Fibroblast of villous mesenchyme (primary cell): ENCODE data around the gene TSPAN5. TPM values are rescaled to one million over a fixed set of nuclear protein-coding genes. Genes with fewer than 3 reads are reported as not detected.
A peak's percentile ranks its signal among the peaks of the same experiment; 100 is the strongest.
"Not testable (repeated sequence)": the region's sequence is repeated elsewhere in the genome, so short reads cannot be mapped to it uniquely, and the experiment has no call there.

Source experiments
- DNase-seq: peaks from one replicate; pipeline ENCODE4 v3.0.0-alpha.2; 2010; ENCODE audit warnings: low read depth
- H3K4me3 ChIP-seq: 2 replicates; pipeline ENCODE4 v1.5.1; 2011; ENCODE audit warnings: low read depth, mild to moderate bottlenecking, low read length
- total RNA-seq: library from RNA; depleted of rRNA; stranded (reverse); fragments of >200 nt; gene quantifications from 2 replicates; pipeline ENCODE4 v1.2.3, GENCODE V29; 2012
- TF ChIP-seq, protein P1 (sequence below): IDR thresholded peaks from 2 replicates; pipeline ENCODE4 v1.5.1; 2012; ENCODE audit warnings: low read depth, mild to moderate bottlenecking, low read length; ENCODE audit not compliant: insufficient read depth

TSPAN5 gene
- total RNA-seq, 1 donor, result 50.5 TPM

DNA sequence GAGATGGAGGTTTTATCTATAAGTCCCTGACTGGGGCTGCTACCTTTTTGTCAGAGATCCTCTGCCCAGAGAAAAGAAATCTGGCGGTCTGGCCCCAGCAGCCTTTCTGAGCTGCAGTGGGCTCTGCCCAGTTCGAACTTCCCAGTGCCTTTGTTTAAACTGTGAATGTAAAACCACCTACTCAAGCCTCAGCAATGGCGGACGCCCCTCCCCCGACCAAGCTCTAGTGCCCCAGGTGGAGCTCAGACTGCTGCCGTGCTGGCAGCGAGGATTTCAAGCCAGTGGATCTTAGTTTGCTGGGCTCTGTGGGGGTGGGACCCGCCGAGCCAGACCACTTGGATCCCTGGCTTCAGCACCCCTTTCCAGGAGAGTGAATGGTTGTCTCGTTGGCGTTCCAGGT lies 121.8 kb downstream of the TSPAN5 start:
- no peak overlapping the region for H3K4me3 ChIP-seq
- TF ChIP-seq, protein P1, sequence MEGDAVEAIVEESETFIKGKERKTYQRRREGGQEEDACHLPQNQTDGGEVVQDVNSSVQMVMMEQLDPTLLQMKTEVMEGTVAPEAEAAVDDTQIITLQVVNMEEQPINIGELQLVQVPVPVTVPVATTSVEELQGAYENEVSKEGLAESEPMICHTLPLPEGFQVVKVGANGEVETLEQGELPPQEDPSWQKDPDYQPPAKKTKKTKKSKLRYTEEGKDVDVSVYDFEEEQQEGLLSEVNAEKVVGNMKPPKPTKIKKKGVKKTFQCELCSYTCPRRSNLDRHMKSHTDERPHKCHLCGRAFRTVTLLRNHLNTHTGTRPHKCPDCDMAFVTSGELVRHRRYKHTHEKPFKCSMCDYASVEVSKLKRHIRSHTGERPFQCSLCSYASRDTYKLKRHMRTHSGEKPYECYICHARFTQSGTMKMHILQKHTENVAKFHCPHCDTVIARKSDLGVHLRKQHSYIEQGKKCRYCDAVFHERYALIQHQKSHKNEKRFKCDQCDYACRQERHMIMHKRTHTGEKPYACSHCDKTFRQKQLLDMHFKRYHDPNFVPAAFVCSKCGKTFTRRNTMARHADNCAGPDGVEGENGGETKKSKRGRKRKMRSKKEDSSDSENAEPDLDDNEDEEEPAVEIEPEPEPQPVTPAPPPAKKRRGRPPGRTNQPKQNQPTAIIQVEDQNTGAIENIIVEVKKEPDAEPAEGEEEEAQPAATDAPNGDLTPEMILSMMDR, result no peak
- DNase-seq, result no peak

DNA sequence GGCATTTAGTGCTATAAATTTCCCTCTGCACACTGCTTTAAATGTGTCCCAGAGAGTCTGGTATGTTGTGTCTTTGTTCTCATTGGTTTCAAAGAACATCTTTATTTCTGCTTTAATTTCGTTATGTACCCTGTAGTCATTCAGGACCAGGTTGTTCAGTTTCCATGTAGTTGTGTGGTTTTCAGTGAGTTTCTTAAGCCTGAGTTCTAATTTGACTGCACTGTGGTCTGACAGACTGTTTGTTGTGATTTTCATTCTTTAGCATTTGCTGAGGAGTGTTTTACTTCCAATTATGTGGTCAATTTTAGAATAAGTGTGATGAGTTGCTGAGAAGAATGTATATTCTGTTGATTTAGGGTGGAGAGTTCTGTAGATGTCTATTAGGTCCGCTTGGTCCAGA lies 124.3 kb downstream of the TSPAN5 start:
- H3K4me3 ChIP-seq, DNase-seq: not testable (repeated sequence)

DNA sequence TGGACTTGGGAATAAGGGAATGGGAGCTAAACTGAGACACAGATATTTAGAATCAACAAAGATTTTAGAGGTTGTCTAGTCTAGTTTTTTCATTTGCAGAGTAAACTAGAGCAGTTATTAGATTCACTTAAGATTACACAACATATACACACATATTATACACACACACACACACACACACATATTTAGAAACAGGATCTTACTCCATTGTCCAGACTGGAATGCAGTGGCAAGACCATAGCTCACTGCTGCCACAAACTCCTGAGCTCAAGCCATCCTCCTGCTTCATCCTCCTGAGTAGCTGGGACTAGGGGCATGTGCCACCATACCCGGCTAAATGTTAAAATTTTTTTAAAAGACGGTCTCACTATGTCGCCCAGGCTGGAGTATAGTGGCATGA lies 127.8 kb downstream of the TSPAN5 start:
- no peak for DNase-seq
- H3K4me3 ChIP-seq, result no peak overlapping the region
- TF ChIP-seq, protein P1, result no peak

DNA sequence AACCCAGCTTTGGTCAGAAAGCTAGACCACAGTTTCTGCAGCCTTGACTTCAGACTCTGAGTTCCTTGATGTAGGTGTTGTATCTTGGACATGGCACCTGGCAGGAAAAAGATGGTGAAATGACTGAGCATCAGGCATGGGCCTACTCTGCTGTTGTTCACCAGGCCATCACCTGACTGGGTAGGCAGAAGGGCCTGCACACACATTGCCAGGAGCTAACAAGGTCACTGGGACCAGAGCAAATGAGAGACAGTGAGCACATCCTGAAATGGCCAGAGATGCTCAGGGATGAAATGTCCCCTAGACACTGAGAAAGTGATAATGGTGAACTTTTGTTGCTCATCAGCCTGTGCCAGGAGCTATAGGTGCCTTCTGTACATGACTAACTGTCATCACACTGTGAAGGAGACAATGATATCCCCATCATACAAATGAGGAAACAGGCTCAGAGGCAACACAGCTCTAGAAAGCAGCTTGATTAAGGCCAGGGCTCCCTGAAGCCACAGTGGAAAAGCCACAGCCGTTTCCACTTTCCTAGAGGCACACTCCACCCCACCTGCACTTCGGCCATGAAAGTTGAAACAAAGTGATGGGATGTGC lies 128.3 kb downstream of the TSPAN5 start:
- DNase-seq, result no peak
- TF ChIP-seq, protein P1, result no peak
- no peak overlapping the region for H3K4me3 ChIP-seq

DNA sequence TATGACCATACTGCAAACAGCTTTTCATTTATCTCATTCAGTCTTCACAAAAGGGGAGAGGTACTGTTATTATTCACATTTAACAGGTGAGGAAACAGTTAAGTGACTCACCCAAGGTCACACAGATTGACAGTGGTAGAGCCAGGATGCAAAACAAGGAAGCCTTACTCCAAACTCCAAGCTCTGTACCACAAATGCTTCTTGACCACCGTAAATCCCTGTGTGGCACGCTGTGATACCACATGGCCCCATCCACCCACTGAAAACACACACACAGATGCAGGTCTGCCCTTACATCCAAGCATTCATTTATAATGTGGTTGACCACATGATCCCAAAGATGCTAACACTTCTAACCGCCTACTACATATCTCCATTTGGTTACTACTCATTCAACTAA lies 129.5 kb downstream of the TSPAN5 start:
- peak; percentile 72 for DNase-seq
- H3K4me3 ChIP-seq, result no peak overlapping the region
- TF ChIP-seq, protein P1, result no peak

DNA sequence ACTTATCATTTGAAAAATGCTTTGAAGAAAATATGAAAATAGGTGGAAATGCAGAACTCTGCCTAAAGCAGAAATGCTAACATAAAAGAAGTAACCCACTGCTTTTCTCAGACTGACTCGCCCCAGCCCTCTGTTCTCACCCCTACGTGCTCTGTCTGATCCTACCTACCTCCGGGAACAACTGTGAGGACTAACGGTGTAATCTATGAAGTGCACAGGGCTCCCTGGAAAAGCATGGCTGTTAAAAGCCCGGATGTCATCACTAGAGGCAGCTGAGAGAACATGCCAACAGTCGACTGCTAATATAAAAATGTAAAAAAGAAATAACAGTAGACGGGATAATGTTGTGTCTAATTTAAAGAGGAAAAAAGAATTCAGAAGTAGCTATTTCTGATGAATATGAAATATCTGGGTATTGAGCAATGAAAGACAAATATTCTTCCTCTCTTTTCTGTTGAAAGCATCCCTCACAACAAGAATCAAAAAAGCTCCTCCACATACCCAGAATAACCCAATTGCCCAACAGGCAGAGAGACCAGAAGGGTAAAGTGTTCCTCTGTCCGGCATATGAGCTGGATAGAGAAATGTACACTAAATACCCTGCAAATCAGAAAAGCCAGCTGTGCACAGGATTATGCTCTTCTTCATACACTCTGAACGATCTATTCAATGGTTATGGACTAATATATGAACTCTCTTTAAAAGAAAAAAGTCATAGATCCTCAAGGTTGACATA lies 130.7 kb downstream of the TSPAN5 start:
- no peak overlapping the region for H3K4me3 ChIP-seq
- TF ChIP-seq, protein P1, result no peak
- DNase-seq, result no peak

DNA sequence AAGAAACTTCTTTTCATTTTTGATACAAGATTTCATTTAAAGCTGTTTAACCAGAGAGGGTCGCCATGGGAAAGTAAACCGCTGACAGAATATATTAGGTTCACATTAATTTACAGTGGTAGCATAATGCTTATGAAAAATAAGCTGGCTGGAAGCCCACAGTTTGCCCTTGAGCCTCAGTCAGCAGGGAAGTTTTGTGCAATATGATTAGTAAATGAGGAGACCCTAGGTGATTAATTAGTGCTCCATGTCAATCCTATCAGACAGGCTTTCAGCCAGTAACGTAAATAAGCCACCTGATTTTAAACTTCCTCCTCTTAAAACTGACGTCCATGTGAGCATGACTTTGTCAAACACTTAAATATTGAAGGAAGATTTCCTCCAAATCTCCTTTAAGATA lies 134.2 kb downstream of the TSPAN5 start:
- H3K4me3 ChIP-seq, result no peak overlapping the region
- no peak for DNase-seq
- TF ChIP-seq, protein P1, result no peak
